Activated T-helper 17 cell treated with anti-CD3 and anti-CD28 coated beads, Interleukin-2, amount 50 U/mL, for 72 hours (primary cell): ENCODE data around the gene UNC13D. TPM values are rescaled to one million over a fixed set of nuclear protein-coding genes. Genes with fewer than 3 reads are reported as not detected.
"Not testable (repeated sequence)": the region's sequence is repeated elsewhere in the genome, so short reads cannot be mapped to it uniquely, and the experiment has no call there.

Experiments
- ATAC-seq: fragments of 150-1000 bp; cut with Tn5 transposase; replicated peaks from 2 replicates; pipeline ENCODE4 v1.10.0; 2021; ENCODE audit warnings: mild to moderate bottlenecking, moderate library complexity
- H3K27ac Mint-ChIP-seq: one replicate; pipeline ENCODE4 v1.8.0; 2022; ENCODE audit warnings: mixed read lengths
- H3K27me3 Mint-ChIP-seq: one replicate; pipeline ENCODE4 v1.8.0; 2022; ENCODE audit warnings: mixed read lengths
- H3K36me3 Mint-ChIP-seq: one replicate; pipeline ENCODE4 v1.8.0; 2022; ENCODE audit warnings: low read depth, mild to moderate bottlenecking, mixed read lengths
- H3K4me1 Mint-ChIP-seq: one replicate; pipeline ENCODE4 v1.8.0; 2022; ENCODE audit warnings: mixed read lengths
- H3K4me3 Mint-ChIP-seq: one replicate; pipeline ENCODE4 v1.8.0; 2022; ENCODE audit warnings: mild to moderate bottlenecking, mixed read lengths
- H3K9me3 Mint-ChIP-seq: one replicate; pipeline ENCODE4 v1.8.0; 2022; ENCODE audit warnings: mixed read lengths
- total RNA-seq, 2 donors: library from RNA; stranded (reverse); gene quantifications; one replicate each; pipeline ENCODE4 v1.2.3, GENCODE V29; 2022

Gene UNC13D
- total RNA-seq: 100 to 1,000 TPM; 153 to 160 TPM

DNA sequence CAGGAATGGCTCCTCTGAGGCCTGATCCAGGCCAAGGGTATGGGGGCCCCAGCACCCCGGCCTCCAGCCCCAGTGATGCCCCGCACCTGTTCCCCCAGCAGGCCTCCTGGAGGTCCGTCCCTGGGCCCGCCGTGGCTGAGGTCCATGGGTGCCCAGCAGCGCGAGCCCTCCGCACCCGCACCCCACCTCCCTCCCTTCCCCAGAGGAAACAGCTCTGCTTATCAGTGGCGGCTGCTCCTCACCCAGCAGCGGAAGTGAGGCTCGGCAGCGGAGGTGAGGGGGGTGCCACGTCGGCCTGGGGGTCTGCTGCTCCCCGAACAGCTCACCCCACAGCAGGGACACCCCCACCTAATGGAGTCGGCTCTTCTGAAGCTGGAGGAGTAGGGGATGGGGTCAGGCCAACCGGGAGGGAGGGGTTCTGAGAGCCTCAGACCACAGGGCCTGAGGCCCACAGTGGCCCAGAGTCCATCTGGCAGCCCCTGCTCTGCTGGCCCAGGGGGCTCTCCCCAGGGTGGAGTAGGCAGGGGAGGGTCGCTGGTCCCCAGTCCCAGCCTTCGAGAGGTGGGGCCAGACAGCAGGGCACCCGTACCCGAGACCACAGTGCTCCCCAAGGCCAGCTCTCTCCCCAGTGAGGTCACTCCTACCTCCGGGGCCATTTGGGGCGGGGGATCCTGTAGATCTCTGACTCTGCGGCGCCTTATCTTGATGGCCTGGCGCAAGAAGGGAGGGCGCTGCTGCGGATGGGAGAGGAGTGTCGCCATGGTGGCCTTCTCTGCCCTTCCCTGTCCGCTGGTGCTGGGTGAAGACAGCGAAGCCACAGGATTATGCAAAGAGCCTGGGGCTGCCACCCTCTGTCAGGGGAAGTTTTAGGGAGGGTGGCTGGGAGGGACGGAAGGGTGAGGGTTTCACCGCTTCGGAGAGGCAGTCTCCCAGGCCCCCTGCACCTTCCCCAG lies at the start of gene UNC13D:
TSS of gene UNC13D (minus strand) at position 828 of the 953 bp plus-strand sequence. CDS start at position 761, 67 bp downstream.
- Mint-ChIP-seq H3K4me3 (peak within 1 kb of the TSS; percentile 88), H3K36me3 (peaks cover 84% of the 10 kb centered on the region), H3K27ac (peak within 1 kb of the TSS; percentile 93), H3K27me3 (no peaks in the 10 kb centered on the region), H3K9me3 (no peaks in the 10 kb centered on the region), H3K4me1 (no peaks in the 10 kb centered on the region)
- ATAC-seq: peak; percentile 63

DNA sequence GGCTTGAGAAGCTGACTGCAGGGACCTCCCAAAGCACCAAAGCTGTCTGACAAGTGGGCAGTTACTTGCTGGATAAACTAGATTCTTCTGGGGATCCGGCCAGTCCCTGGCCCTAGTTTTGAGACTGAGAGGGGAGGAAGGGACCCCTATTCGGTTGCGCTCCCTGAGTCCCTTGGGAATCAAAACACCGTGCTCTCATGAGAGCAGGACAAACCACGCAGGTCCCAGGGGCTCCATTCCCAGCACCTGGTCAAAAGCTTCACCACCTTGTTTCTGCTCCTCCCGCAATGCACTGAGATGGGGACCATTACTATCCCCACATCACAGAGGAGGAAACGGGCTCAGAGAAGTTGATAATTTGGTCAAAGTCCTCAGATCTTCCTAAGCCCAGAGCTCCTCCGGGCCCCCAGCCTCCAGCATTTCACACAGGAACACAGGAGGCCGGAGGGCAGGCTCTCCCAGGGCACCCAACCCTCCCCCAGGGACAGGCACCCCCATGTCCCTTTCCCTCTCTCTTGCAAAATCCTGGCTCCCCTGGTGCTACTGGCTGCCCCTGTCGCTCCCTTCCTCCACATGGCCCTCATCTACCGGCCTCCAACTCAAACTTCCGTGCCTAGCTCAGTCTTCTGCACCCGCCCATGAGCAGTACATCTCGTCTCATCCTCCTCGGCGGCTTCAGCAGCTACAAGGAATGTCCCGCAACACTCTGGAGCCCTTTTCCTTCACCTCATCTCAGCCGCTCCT lies 49.3 kb upstream of the UNC13D start:
- peak overlapping the region; percentile 79 for H3K27ac Mint-ChIP-seq
- H3K27me3 Mint-ChIP-seq: no peaks in the 10 kb centered on the region
- peaks cover 18% of the 10 kb centered on the region for H3K4me1 Mint-ChIP-seq
- no peak for ATAC-seq
- peaks cover 24% of the 10 kb centered on the region for H3K36me3 Mint-ChIP-seq
- H3K9me3 Mint-ChIP-seq: no peaks in the 10 kb centered on the region
- H3K4me3 Mint-ChIP-seq: peak overlapping the region; percentile 31

DNA sequence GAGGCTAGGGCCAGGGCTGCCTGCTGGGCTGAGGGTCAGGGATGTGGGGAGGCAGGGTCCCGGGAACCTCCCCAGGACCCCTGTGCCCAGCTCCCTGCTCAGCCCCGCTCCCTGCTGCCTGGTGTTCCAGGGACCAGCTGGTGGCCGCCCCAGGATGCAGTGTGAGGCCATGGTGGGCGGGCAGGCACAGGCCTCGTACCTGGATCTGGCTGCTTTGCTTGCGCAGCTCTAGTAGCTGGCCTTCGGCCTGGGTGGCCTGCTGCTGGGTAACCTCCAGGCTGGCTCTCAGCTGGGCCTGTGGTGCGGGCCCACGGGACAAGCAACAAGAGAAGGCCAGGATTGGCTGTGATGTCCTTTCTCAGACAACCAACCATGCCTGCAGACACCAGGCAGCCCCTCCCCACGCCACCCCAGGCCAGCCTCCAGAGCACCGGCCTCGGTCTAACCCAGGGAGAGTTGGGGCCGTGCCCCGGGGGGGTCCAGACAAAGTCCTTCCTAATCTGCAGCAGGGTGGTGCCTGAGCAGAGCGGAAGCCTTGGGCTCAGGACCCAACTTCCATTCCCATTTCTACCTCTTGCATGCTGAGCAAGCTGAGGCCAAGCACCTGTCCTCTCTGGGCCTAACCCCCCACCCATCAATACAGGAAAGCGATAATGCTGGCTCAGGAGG lies 48.5 kb upstream of the UNC13D start:
- peaks cover 18% of the 10 kb centered on the region for H3K4me1 Mint-ChIP-seq
- no peaks in the 10 kb centered on the region for H3K27me3 Mint-ChIP-seq
- peaks cover 18% of the 10 kb centered on the region for H3K36me3 Mint-ChIP-seq
- ATAC-seq: no peak
- H3K27ac Mint-ChIP-seq: no peak overlapping the region
- H3K4me3 Mint-ChIP-seq: no peak overlapping the region
- no peaks in the 10 kb centered on the region for H3K9me3 Mint-ChIP-seq

DNA sequence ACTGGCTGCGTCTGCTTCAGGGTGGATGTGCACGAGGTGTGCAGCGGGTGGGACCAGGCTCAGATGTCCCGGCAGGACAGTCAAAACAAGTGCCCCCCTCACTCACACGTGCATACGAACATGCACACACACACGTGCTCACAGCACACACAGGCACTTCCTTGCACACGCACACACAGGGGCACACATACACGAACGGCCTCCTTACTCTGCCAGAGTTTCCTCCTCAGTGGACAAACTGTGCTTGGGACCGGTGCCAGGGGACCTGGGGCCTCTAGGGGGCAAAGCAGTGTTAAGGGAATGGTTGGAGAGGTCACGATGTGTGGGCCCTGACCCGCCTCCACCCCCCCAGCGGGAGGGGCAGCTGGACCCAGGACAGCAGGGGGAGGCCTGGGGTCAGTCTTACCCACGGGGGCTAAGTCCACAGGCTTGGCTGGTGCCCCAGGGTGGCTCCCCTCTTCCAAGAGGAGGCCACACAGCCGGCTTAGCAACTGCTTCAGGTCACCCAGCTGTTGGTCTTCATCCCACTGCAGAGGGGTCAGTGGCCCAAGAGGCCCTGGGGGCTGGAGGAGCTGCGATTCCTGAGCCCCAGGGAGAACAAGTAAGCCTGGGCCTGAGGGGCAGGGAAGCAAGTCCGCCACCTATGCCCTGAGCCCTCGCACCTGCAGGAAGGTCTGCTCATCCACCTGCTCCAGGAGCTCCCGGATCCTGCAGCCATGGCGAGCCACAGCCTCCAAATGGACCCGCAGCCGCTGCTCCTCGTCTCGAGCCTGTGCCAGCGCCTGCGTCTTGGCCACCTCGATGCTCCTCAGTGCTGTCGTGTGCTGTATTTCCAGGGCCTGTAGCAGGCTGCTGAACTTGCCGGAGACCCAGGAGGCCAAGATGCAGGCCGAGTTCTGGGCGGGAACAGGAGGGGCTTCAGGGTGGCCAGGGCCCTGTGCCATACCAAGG lies 47.7 kb upstream of the UNC13D start:
- H3K36me3 Mint-ChIP-seq: peaks cover 14% of the 10 kb centered on the region
- no peak overlapping the region for H3K4me3 Mint-ChIP-seq
- H3K4me1 Mint-ChIP-seq: peaks cover 18% of the 10 kb centered on the region
- ATAC-seq: no peak
- H3K27me3 Mint-ChIP-seq: no peaks in the 10 kb centered on the region
- H3K9me3 Mint-ChIP-seq: no peaks in the 10 kb centered on the region
- H3K27ac Mint-ChIP-seq: no peak overlapping the region

DNA sequence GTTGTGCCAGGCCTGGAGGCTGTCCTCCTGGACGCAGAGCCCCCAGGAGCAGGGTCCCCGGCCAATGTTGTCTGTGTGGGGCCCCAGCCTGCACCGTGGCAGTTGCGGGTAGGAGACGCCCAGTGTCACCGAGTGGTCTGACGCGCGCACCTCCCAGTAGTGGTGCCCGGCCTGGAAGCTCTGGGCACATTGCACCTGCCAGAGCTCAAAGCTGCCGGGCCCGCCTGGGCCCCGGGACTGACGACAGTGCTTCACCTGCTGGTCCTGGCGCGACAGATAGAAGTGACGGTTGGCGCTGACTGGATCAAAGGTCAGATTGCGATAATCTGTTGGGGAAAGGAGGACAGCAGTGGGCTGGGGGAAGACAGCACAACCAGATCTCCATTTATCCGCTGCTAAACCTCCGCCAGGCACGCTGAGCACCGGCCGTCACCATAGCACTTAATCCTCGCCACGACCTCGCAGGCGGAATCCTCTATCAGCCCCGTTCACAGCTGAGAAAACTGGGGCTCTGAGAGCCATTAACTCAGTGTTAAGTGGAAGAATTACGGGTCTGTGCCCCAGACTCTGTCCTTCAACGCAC lies 46.9 kb upstream of the UNC13D start:
- no peaks in the 10 kb centered on the region for H3K9me3 Mint-ChIP-seq
- H3K36me3 Mint-ChIP-seq: peaks cover 14% of the 10 kb centered on the region
- no peak overlapping the region for H3K4me3 Mint-ChIP-seq
- peaks cover 18% of the 10 kb centered on the region for H3K4me1 Mint-ChIP-seq
- ATAC-seq: no peak
- no peak overlapping the region for H3K27ac Mint-ChIP-seq
- H3K27me3 Mint-ChIP-seq: no peaks in the 10 kb centered on the region

DNA sequence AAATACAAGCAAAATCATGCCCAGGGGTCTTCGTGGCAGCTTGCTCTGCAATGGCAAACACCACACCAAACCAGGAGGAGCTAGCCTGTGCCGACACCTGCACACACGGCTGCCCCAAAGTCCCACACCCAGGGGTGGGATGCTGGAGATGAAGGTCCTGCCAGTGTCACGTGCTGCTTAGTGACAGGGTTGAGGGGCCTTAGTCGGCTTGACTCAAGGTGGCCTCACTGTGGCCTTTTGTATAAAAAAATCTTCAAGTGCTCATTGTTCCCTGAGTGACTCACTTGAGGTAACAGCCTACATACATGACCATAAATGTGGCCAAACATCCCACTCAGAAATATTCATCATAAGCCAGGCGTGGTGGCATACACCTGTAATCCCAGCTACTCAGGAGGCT lies 45.2 kb upstream of the UNC13D start:
- Mint-ChIP-seq H3K4me3 (no peak overlapping the region), H3K36me3 (peaks cover 14% of the 10 kb centered on the region), H3K27ac (peak overlapping the region; percentile 79), H3K27me3 (no peaks in the 10 kb centered on the region), H3K9me3 (no peaks in the 10 kb centered on the region), H3K4me1 (peaks cover 9% of the 10 kb centered on the region)
- ATAC-seq: peak; percentile 82

DNA sequence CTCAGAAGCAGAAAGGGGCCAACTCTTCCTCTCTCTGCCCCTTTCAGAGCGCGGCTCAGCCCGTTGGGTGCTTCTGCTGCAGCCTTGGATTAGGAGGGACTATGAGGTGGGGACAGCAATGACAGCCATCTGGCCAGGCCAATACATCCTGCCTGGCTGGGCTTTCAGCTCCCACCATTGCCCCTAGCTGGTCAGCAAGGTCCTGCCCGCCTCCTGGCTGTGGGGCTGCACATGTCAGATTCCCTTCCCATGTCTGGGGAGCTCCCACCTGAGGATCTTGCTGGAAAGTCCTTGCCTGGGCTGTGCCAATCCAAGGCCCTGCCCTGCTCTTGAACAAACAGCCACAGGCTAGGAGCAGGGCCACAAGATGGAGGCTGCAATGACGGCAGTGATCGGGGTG lies 44.3 kb upstream of the UNC13D start:
- no peak overlapping the region for H3K27ac Mint-ChIP-seq
- H3K27me3 Mint-ChIP-seq: no peaks in the 10 kb centered on the region
- no peak overlapping the region for H3K4me3 Mint-ChIP-seq
- H3K4me1 Mint-ChIP-seq: peaks cover 4% of the 10 kb centered on the region
- no peak for ATAC-seq
- peaks cover 14% of the 10 kb centered on the region for H3K36me3 Mint-ChIP-seq
- no peaks in the 10 kb centered on the region for H3K9me3 Mint-ChIP-seq

DNA sequence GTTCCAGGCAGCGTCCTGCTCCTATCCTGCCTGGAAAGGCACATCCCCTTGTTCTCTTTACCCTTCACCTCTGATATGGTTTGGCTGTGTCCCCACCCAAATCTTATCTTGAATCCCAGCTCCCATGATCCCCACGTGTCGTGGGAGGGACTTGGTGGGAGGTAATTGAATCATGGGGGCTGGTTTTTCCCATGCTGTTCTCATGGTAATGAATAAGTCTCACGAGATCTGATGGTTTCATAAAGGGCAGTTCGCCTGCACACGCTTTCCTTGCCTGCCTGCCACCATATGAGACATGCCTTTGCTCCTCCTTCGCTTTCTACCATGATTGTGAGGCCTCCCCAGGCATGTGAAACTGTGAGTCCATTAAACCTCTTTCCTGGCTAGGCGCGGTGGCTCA lies 41.7 kb upstream of the UNC13D start:
- not testable (repeated sequence) for H3K9me3 Mint-ChIP-seq, H3K4me3 Mint-ChIP-seq, H3K4me1 Mint-ChIP-seq, H3K27ac Mint-ChIP-seq, H3K27me3 Mint-ChIP-seq, ATAC-seq
- peaks cover 14% of the 10 kb centered on the region for H3K36me3 Mint-ChIP-seq

DNA sequence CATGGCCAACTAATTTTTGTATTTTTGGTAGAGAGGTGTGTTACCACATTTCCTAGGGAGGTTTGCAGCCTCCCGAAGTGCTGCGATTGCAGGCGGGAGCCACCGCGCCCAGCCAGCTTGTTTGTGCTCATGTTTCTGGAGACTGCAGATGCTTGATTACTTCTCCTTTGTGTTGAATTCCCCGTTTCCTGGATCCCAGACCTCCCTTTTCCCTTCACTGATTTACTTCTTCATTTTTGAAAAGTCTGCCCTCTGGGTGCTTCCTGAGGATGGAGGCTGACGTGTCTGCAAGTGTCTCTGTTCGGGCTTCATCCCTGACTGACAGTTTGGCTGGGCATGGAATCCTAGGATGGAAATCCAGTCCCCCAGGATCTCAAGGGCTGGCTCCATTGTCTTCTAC lies 41.2 kb upstream of the UNC13D start:
- Mint-ChIP-seq H3K27me3 (no peaks in the 10 kb centered on the region), H3K9me3 (no peaks in the 10 kb centered on the region), H3K36me3 (peaks cover 13% of the 10 kb centered on the region), H3K27ac (no peak overlapping the region), H3K4me3 (no peak overlapping the region), H3K4me1 (peaks cover 2% of the 10 kb centered on the region)
- ATAC-seq: no peak

DNA sequence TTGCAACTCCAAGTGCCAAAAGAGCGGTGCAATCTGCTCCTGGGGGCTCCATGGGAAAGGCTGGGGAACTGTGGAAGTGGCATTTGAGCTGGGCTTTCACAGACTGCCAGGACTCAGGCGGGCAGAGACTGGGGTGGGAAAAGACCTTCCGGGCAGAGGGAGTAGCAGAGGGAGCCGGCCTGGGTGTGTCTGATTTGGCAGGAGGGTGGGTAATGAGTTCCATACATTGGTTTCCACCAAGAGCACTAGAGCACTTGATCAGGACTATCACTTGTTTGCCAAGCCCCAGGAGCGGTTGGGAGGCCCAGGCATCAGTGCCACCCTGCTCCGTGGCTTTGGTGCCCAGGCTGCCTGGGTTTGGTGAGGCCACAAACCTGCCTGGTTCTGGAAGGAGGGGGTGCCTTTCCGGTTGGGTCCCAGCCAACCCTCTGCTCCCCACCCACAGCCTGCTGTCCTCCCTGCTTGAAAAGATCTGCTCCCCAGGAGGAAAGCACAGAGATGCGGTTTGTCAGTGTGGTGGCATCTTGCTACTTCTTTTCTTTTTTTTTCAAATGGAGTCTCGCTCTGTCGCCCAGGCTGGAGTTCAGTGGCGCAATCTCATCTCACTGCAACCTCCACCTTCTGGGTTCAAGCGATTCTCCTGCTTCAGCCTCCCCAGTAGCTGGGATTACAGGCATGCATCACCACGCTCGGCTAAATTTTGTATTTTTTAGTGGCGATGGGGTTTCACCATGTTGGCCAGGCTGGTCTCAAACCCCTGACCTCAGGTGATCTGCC lies 37.7 kb upstream of the UNC13D start:
- H3K27me3 Mint-ChIP-seq: no peaks in the 10 kb centered on the region
- H3K4me3 Mint-ChIP-seq: no peak overlapping the region
- H3K27ac Mint-ChIP-seq: no peak overlapping the region
- ATAC-seq: no peak
- no peaks in the 10 kb centered on the region for H3K36me3 Mint-ChIP-seq
- no peaks in the 10 kb centered on the region for H3K9me3 Mint-ChIP-seq
- H3K4me1 Mint-ChIP-seq: no peaks in the 10 kb centered on the region

DNA sequence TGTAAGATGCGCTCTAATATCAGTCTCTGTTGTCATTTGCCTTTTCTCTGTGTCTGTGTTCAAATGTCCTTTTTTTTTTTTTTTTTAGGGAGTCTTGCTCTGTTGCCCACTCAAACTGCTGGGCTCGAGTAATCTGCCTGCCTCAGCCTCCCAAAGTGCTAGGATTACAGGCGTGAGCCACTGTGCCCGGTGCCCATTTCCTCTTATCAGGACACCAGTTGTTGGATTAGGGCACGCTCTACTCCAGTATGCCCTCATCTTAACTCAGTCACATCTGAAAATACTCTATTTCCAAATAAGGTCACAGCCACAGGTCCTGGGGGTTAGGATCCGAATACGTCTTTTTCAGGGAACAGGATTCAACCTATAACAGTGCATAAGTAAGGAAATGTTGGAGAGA lies 36.1 kb upstream of the UNC13D start:
- Mint-ChIP-seq H3K4me3 (peak overlapping the region; percentile 27), H3K27me3 (no peaks in the 10 kb centered on the region)

DNA sequence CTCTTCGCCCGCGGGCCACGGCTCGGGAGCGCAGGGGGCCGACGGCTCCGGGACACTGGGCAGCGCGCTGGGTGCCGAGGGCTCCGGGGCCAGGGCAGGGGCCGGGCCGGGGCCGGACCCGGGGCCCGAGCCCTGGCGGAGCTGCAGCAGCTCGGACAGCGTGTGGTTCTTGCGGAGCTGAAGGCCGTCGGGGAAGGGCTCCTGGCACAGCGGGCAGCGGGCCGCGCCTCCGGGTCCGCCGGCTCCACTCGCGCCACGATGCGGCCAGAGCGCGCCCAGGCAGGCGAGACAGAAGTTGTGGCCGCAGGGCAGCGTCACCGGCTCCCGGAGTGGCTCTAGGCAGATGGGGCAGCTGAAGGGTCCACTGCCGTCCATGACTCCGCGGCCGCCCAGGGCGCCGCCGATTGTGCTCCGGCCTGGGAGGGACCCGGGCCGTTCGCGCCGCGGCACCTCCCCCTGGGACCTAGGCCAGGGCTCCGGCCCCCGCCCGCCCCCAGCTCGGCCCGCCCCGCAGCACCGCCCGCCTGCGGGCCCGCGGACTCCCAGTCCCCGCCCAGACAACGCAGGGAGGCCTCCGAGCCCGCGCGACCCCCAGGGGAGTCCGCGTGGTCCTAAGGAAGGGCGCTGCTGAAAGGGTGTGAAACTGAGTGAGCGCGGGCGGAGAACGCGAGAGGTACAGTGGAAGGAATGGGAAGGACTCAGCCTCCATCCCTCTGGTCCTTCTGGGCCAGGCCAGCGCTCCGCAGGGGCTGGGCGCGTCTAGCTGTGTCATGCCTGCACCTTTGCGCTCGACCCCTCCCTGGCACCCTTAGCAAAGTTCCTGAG lies 34.2 kb upstream of the UNC13D start, which contains the start of gene TRIM47:
TSS of gene TRIM47 (minus strand) at position 408 of the 825 bp plus-strand sequence. CDS start at position 375, 33 bp downstream.
- Mint-ChIP-seq H3K4me1 (no peaks in the 10 kb centered on the region), H3K27me3 (no peaks in the 10 kb centered on the region), H3K4me3 (peak within 1 kb of the TSS; percentile 93), H3K36me3 (no peaks in the 10 kb centered on the region), H3K9me3 (no peaks in the 10 kb centered on the region), H3K27ac (peak within 1 kb of the TSS; percentile 88)
- ATAC-seq: peak; percentile 17

More for the DNA sequence above, 36.1 kb upstream of the UNC13D start:
- Mint-ChIP-seq H3K27ac (no peak overlapping the region), H3K4me1 (no peaks in the 10 kb centered on the region), H3K9me3 (no peaks in the 10 kb centered on the region), H3K36me3 (no peaks in the 10 kb centered on the region)
- no peak for ATAC-seq
